ENCODE results near the gene LY6G5C. TPM values are rescaled to one million over a fixed set of nuclear protein-coding genes. Genes with fewer than 3 reads are reported as not detected.

LY6G5C gene
- polyA plus RNA-seq, 3 donors = 4.8 to 7.3 (median 5.8) TPM

DNA sequence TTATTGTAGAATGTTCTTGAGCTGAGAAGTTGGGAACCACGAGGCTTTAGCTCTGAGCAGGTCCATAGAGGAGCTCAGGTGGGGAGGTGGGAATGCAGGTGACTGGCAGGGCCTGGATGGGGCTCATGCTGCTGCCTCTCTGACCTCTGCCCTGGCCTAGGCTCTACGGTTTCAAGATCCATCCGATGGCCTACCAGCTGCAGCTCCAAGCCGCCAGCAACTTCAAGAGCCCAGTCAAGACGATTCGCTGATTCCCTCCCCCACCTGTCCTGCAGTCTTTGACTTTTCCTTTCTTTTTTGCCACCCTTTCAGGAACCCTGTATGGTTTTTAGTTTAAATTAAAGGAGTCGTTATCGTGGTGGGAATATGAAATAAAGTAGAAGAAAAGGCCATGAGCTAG lies 11.2 kb downstream of the LY6G5C start, which contains the start of gene LY6G5B:
Gene LY6G5B, plus strand, starts transcription at position 301 of the 400 bp plus-strand sequence. CDS start 975 bp downstream, outside the sequence.
- WGBS (ENCODE audit: insufficient coverage) = 100% methylated on average over 4 of the region's 8 CpGs

More for the DNA sequence above, 11.2 kb downstream of the LY6G5C start, which contains the start of gene LY6G5B:
- Histone ChIP-seq H3K79me2 (ENCODE audit: insufficient read depth, low read length) (peaks cover 43% of the 10 kb centered on the region), H3K9me3 (replicated peaks in 1 of 2; ENCODE audit: control insufficient read depth in 1 of 2, insufficient read depth in 1 of 2, low read length in 2 of 2) (no peaks in the 10 kb centered on the region), H3K4me2 (replicated peaks; ENCODE audit: extremely low read depth, low read length, poor library complexity, severe bottlenecking) (no peak within 1 kb of the TSS), H3K4me1 (ENCODE audit: control insufficient read depth in 1 of 2, insufficient read depth in 2 of 2, low read length in 2 of 2) (peaks cover 14 to 21% of the 10 kb centered on the region in 2 donors), H3K36me3 (replicated peaks in 1 of 2; ENCODE audit: control insufficient read depth in 1 of 2, insufficient read depth in 2 of 2, low read length in 2 of 2) (peaks cover 64 to 75% of the 10 kb centered on the region in 2 donors), H3K9ac (ENCODE audit: insufficient read depth, low read length, poor library complexity, severe bottlenecking) (no peak within 1 kb of the TSS), H2AFZ (ENCODE audit: insufficient read depth, low read depth, low read length, poor library complexity, severe bottlenecking) (no peak within 1 kb of the TSS), H3K27me3 (ENCODE audit: control insufficient read depth in 2 of 2, insufficient read depth in 2 of 2, low read length in 2 of 2) (no peaks in the 10 kb centered on the region), H4K20me1 (ENCODE audit: insufficient read depth, low read length) (peaks cover 11% of the 10 kb centered on the region), H3K27ac (ENCODE audit: low read depth in 1 of 2, low read length in 2 of 2) (peak within 1 kb of the TSS in 1 of 2 donors; percentile 11), H3K4me3 (replicated peaks in 1 of 3; ENCODE audit: low read depth in 2 of 3, low read length in 3 of 3) (no peak within 1 kb of the TSS)
- H3K36me3 Mint-ChIP-seq = peaks cover 68 to 74% of the 10 kb centered on the region in 2 donors
- DNase-seq = no peak
- peaks cover 16% of the 10 kb centered on the region for H3K4me1 Mint-ChIP-seq
- H3K4me3 Mint-ChIP-seq = no peak within 1 kb of the TSS
- H3K27me3 Mint-ChIP-seq (ENCODE audit: low read depth in 3 of 3) = peaks cover 0 to 1% (median 0%) of the 10 kb centered on the region in 3 donors
- peak within 1 kb of the TSS in 2 of 7 donors; percentile 69 to 70 for H3K27ac Mint-ChIP-seq
- intact Hi-C loops (cut with micrococcal nuclease) = loop anchor here (5.0 to 10.0 kb wide), 6 partner anchors 33 to 288 kb away; partner anchors contain the start of genes NELFE (in 2 of the 2), SKIC2 (in 2 of the 2), ABHD16A (in 1 of the 2) and CLIC1 (in 1 of the 2)
- no peak for TF ChIP-seq CTCF (IDR thresholded peaks at IDR 0.05)
- H3K9me3 Mint-ChIP-seq = peaks cover 0 to 4% (median 0%) of the 10 kb centered on the region in 7 donors

Measured in CD14-positive monocyte (primary cell).